ENCODE data around the gene LRP4.

The LRP4 gene

DNA sequence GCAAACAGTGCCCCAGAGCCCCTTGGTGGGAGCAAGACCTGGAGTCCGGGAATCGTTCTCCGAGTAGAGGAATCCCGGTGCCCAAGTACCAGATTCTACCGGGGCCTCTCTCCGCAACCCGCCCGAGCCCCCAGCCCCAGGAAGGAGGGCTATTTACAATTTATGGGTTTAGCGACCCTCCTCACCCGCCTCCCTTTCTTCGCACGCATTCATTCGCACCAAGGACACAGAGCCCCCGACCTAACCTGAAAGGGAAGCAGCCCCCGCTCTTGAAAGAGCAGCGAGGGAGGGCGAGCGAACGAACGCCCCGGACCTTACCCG is 628 bp downstream of the LRP4 start:
- no peak for DNase-seq

DNA sequence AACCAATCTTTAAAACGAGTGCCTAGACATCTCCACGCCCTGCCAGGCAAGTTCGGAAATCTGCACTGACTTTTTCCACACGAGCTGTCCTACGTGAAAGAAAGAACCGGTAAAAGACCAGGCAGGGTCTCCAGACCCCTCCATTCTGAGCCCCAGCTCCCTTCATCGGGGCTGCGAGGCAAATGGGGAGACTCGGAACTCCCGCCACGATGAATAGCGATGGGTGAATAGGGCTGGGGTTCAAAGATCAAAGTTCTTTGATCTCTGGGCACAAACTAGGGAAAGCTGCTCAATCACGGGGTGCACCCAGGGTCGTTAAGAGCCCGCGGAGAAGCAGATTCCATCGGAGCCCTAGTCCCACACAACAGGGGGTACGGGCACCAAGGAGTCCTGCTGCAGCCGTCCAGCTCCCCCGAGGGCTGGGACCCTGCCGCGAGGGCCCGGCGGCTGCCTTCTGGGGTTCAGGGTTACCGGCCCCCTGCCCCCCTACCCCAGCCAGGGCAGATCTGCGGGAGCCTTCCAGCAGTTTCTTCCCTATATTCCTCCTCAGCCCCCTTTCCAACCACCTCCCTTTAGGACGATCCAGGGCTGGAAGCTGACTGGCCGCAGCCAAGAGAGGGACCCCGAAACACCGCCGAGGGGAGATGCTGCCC is 1.1 kb downstream of the LRP4 start:
- no peak for DNase-seq

DNA sequence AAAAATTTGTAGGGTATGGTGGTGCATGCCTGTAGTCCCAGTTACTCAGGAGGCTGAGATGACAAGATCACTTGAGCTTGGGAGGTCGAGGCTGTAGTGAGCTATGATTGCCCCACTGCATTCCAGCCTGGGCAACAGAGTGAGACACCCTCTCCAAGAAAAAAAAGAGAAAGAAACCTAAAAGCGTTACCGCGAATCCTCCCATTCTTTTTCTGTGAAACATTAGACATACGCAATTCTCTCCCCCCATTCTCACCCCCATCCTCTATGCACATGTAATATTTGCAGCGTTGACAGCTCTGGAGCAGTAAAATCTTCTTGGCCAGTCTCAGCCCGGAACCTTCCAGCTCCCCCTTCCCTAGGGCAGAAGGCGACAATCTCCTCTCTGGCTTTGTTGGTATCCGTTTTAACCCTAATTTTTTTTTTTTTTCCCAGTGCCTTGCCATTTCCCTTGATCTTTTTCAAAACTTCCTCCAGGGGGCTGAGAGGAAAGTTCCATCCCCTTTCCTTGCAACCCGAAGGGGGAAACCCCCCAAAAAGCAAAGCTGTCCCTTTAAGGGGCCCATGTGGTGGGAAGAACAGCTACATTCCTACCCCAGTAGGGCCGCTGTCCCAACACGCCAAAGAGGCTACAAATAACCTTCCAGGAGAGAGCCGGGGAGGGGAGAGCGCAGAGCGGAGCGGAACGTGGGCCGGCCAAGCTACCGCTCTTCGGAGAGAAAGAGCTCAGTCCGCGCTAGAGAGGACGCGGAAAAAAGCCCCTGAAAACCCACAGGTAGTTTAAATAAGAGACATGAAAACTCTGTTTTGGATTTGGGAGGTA is 1.9 kb downstream of the LRP4 start:
- no peak for DNase-seq

DNA sequence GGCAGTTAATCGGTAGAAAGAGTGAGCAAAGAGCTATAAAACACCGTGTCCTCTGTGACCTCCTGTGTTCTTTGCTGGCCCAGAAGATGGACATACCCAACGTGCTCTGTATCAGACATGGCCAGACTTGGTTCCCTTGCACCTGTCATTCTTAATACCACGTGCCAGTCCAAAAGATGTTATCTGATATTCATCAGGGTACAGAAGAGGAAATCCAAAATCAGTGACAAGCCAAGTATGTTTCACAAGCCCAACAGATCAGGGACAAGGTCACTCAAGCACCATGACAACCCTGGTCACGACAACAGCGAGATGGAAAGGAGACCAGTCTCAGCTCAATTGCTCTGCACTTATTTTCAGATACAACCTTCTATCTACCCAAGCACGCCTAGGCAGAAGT is 3.4 kb downstream of the LRP4 start:
- no peak for DNase-seq

DNA sequence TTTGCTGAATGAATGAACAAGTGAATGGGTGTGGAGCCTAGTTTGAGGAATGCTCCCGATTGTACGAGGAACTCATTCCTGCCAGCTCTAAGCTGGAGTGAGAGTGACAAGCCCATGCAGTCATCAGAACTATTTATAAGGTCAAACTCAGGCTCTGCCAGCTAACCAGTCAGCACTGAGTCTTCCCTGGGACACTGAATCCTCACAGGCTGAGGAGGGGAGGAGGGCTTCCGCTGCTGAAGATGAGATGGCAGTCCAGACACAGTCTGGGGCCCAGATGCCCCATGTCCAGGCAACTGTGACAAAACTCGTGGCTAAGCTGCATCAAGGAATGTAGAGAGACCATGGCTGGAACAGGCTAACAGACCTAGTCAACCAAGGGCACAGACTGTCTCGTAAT is 4.0 kb downstream of the LRP4 start:
- no peak for DNase-seq

DNA sequence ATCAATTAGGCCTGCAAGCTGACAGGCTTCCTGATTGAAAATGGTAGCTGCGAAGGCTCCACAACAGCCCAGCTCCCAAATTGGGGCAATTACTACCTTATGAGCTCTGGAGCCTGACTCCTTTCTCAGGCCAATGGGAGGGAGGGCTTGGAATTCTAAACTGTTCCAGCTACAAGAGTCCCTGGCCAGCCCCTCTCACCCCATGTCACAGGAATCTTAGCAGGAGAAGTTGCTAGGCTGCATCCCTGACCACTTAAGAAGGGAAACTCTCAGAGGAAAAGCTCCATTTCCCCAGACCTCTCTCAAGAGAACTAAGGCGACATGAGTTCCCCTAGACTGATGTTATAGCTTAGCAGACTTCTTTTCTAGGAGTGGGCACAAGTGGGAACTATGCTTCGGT is 4.9 kb downstream of the LRP4 start:
- DNase-seq: no peak

DNA sequence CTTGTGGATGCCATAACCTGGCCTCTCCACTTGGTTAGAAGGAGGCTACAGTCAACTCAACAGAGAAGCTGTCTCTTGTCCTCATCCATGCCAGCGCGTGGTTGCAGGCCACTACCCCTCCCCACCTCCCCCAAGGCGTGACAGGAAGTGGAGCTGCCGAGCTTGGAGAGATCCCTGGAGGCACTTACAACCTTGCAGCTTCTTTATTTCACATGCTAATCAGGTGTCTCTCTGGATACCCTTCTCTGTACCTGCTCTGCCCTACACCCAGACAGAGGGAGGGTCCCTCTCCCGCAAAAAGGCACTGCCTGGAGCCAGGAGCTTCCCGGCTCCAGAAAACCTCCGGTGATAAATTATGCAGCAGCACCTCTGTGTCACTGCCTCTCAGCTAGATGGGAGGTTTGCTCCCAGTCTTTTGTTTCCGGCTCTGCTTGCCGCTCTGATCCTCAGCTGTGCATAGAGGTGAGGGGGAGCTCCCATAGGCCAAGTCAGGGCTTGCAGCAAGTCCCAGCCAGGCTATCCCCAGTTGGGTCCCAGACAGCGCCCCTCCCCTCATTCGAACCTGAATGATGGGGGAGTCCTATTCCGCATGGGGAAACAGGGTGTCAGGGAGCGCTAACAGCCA is 5.7 kb downstream of the LRP4 start:
- no peak for DNase-seq

DNA sequence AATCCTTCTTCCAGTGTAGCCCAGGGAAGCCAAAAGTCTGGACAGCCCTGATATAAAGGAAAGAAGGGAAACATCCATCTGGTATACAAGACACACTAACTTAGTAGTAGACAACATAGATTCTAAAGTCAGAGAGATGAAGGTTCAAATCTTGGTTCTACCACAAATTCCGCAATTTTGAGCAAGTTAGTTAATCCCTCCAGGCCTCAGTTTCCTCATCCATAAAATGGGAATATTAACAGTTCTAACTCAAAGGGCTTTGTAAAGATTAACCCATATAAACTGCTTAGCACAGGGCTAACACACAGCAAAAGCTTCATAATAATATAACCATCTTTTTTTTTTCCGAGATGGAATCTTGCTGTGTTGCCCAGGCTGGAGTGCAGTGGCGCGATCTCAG is 10.7 kb downstream of the LRP4 start:
- no peak for DNase-seq

DNA sequence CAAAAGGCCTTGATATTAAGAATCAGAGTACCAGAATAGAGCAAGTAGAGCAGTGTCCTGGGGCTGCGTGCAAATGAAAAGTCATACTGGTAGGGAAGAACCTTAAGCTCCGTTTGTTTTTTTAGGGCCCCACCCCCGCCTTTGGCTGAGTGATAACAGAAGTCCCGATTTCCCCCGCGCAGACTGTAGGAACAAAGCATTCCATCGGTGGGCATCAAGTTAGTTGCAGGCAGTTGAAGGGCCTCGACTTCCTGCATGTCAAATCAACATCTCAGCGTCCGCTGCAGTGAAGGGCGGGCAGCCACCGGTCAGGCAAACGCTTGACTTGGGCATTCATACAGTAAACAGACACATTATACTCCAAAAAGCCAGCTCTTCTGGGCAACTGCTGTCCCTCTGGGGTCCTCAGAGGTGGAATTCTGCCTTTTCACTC is 11.7 kb downstream of the LRP4 start:
- DNase-seq: no peak

DNA sequence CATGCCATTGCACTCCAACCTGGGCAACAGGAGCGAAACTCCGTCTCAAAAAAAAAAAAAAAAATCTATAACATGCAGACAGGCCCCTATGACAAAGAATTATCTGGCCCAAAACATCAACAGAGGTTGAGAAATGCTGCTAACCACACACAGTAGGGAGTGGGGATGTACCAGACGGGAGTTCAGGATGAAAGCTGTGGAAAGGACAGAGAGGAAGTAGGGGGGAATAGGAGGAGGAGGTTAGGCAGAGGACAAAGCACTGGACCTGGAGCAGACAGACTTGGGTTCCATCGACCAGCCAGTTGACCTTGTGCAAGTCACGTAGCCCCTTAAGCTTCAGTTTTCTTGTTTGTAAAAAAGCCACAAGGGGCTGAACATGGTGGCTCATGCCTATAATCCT is 12.5 kb downstream of the LRP4 start:
- no peak for DNase-seq

DNA sequence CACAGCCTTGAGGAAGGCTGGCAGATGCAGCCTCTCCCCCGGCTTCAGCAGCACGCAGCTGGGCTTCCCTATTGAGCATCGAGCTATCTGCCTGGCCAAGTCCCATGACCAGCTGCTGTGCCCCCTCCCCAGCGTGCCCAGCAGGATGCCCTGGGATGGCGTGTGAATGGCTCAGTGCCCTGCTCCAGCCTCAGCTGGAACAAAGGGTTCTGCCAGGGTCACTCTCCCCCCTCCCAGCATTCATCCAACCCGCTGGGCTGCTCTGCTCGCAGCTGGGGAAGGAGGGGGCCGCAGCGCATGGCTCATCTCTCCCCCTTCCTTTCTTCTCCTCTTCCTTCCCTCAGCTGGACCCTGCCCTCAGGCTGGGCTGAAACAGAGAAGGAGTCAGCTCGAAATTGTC is 14.5 kb downstream of the LRP4 start:
- DNase-seq: no peak

DNA sequence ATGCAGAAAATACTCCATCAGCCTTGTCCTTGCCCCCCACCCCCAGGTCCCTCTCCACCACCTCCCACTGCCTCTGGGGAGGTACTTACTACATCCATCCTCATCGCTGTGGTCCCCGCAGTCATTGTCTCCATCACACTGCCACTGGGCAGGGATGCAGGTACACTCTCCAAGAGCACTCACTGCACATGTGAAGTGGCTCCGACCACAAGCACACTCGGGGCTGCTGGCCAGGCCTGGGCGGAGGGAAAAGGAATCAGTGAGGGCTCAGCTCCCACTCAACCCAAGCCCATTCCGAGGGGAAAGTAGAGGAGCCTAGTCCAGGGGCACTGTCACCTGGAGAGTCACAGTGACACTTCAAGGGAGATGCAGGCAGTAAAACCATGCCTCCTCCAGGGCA is 15.7 kb downstream of the LRP4 start:
- DNase-seq: no peak

DNA sequence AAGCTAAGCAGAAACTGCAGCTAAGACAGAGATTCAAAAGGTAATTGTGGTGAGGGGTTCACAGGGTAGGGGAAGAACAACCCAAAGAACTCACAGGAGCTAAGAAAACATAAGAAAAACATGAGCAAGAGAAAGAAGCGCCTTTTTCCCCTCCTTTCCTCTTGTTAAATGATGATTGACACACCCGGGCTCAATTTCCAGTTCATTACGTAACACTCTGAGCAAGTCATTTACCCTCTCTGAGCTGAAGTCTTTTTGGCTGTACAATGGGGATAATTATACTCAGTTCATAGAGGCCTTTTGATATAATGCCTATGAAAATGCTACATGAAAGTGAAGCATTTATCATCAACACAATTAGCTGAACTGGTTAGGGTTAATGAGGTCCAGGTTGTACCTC is 17.2 kb downstream of the LRP4 start:
- DNase-seq: no peak

DNA sequence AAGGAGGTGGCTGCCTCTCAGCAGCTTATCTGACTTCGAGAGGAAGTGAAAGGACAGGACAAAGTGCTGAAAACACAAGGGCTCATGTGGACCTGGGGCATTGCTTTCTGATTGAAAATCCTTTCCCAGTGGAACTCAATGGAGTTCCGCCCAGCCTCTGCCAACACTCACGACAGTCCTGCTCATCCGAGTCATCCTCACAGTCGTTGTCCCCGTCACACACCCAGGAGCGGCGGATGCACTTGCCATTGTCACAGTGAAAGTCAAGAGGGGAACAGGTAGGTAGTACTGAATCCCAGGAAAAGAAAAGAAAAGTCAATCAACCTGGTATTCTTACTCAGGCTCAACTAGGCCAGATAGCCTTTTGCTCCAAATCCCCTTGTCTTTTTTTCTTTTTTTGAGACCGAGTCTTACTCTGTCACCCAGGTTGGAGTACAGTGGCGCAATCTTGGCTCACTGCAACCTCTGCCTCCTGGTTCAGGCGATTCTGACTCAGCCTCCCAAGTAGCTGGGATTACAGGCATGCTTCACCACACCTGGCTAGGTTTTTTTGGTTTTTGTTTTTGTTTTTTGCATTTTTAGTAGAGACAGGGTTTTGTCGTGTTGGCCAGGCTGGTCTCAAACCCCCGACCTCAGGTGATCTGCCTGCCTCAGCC is 18.1 kb downstream of the LRP4 start:
- no peak for DNase-seq

DNA sequence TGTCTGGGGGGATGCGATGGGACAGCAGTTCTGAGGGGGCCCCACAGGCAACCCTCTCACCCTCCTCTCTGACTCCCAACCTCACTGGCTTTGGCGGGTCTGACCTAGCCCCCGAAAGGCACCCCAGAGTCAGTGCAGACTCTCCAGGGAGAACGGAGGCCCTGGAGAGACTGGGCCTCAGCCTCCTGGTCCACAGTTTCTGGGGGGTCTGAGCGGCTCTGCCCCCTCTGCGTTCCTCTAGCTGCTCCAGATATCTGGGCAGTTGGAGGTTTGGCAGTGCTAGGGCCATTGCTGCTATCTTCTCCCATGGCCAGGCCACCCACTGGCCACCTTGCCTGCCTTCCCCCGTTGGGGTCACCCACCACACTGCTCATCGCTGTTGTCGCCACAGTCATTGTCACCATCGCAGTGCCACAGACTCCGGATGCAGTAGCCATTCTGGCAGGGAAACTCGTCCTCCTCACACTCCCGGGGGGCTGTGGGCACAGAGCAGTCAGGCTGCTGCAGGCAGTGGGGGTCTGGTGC is 18.8 kb downstream of the LRP4 start:
- DNase-seq: no peak

DNA sequence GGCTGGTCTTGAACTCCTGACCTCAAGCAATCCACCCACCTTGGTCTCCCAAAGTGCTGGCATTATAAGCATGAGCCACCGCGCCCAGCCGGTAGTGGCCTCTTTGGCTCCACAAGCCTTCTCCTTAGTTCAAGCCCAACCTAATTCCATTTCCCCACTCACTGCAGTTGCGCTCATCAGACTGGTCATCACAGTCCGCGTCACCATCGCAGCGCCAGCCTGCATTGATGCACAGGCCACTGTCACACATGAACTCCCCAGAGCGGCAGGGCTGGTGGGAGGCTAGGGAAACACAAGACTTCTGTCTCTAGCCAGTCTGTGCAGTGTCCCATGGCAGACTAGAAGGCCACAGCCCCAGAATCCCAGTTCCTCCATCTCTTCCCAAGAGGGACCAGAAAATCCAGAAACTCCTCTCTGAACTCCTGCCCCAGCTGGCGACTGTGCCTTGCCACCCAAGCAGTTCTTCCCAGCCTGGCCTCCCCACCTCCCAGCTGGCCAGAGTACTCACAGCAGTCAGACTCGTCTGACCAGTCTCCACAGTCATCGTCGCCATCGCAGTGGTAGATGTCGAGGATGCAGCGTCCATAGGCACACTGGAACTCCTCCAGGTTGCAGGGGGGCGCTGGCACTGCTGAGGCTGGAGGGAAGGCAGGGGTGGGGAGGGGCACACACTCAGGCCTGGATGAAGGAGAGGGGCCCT is 19.8 kb downstream of the LRP4 start:
- DNase-seq: no peak

DNA sequence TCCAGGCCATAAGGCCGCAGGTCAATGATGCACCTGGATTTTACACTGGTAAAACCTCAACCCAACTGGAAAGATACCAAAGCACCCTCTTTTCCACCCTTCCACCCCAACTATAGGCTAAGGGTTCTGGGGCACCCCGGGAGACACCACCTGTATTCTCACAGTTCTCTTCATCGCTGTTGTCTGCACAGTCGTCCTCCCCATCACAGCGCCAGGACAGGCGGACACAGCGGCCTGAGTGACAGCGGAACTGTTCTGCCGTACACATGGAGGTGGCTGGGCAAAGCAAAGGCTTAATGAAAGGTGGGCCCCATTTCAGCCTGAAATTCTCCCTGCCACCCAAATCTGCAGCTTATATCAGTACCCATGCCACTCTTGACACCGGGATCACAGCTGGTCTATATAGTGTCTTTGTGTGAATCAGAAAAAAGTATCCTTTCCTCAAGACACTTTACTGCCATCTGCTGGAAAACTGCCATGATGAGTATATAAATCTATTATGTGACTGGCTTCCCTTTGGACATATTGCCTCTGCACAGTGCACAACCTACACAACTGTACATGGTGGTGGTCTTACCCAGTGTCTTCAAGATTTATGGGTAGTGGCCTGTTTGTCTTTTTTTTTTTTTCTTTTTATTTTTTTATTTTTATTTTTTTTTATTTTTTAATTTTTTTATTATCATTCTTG is 21.5 kb downstream of the LRP4 start:
- DNase-seq: no peak

DNA sequence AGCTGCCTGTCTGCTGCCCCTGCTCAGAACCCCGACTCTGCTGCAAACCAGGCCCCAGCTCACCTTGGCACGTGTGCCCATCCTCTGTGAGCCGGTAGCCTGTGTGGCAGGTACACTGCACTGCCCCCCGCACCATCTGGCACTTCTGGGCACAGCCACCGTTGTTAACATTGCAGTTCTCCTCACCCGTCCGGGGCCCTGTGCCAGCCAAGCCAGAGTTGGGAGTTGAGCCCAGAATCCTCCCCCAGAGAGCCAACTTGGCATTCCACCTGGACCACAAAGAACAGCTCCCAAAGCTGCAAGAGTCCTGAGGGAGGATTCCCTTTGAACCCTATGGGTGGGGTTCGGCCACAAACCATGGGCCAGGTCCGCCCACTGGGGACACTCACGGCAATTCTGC is 22.5 kb downstream of the LRP4 start:
- no peak for DNase-seq

DNA sequence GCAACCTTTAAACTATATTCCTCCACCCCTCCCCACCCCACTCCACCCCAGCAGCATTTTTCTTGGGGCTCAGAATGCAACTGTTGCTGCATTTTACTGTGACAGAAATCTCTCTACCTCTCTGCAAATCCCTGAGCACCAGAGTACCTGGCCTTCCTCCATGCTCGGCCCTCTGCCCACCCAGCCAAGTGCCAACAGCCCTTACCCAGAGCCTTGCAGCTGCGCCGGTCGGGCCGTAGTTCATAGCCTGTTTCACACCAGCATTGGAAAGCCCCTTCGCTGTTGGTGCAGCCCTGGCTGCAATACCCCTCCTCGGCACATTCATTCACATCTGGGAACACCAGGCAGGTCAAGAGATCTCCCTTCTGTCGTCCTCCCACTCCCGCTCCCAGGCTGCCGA is 23.4 kb downstream of the LRP4 start:
- DNase-seq: no peak

DNA sequence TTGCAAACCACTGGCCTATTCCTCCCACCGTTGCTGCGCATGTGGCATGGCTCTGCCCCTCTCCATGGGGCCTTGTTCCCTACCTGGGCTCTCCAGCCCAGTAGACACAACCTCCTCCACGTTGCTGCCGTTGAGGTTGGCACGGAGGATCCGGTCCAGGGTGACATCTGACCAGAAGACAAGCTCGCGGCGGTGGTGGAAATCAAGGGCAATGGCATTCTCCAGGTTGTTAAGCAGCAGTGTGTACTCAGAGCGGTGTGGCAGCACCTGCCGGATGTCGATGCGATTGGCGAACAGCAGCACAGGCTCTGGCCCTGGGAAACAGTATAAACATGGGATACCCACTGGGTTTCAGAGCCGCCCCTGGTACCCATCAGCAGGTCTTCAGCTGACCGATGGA is 23.8 kb downstream of the LRP4 start:
- DNase-seq: no peak

DNA sequence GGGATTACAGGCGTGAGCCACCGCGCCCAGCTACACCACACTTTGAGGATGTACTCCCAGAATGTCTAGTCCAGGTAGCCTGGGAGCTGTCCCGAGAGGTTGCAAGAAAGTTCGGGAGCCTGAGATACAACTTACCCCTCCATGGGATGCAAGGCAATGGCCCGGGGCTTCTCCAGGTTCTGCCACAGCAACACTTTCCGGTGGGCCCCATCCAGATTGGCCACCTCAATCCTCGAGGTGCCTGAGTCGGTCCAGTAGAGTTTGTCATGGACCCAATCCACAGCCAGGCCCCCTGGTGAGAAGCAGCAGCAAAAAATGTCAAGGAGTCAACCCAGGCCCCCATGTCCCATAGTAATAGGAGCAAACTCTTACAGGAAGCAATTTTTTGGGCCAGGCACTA is 25.5 kb downstream of the LRP4 start:
- no peak for DNase-seq

DNA sequence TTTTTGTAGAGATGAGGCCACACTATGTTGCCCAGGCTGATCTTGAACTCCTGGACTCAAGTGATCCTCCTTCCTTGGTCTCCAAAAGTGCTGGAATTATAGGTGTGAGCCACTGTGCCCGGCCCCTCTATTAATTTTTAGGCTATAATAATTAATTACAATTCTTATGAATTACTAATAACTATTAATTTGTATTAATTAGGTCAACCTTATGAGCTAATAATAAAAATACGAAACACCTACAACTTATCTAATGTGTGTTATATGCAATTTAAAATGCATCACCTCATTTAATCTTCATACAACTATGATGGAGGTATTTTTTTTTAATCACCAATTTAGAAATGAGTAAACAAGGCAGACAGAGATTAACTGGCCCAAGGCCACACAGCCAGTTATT is 26.2 kb downstream of the LRP4 start:
- no peak for DNase-seq

DNA sequence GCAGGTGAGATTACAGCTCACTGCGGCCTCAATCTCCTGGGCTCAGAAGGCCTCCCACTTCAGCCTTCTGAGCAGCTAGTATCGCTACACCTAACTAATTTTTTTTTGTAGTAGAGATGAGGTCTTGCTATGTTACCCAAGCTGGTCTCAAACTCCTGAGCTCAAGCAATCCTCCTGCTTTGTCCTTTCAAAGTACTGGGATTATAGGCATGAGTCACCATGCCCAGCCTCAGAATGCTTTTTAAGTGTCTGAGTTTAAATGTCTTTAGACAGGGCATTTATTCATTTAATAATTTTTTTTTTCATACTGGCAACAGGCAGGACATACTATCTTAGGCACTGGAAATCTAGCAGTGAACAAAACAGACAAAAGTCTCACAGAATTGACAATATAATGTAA is 27.7 kb downstream of the LRP4 start:
- DNase-seq: no peak
